HG03159 (cell line): ENCODE measurements around the gene LRPPRC.

Experiments used
- ATAC-seq: cut with Tn5 transposase; IDR thresholded peaks from one replicate; pipeline ENCODE4 v1.9.1; 2021; ENCODE audit warnings: mild to moderate bottlenecking, moderate library complexity; ENCODE audit not compliant: unreplicated experiment

The LRPPRC gene

DNA sequence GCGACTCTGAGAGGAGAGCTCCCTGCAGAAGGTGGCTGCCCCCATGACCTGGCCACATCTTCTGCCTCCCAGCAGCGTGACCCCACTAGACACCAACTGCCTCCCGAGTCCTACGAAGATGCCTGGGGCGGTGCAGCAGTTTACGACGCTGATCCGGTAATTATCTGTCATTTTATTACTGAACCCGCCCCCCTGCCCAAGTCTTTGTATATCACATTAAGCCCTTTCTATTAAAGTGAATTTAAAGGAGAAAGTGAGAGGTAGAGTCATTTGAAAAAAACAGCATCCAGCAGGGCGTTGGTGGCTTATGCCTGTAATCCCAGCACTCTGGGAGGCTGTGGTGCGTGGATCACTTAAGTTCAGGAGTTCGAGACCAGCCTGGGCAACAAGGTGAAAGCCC, 123.6 kb downstream of the LRPPRC start:
- no peak for ATAC-seq

DNA sequence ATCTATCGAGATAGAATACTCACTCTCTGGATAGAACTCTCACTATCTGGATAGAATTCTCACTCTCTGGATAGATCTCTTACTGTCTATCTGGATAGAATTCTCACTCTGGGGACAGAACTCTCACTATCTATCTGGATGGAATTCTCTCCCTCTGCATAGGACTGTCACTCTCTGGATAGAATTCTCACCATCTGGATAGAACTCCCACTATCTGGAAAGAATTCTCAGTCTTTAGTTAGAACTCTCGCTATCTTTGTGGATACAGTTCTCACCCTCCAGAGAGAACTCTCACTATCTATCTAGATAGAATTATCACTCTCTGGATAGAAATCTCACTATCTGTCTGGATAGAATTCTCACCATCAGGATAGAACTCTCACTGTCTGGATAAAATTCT, 140.5 kb downstream of the LRPPRC start:
- no peak for ATAC-seq

DNA sequence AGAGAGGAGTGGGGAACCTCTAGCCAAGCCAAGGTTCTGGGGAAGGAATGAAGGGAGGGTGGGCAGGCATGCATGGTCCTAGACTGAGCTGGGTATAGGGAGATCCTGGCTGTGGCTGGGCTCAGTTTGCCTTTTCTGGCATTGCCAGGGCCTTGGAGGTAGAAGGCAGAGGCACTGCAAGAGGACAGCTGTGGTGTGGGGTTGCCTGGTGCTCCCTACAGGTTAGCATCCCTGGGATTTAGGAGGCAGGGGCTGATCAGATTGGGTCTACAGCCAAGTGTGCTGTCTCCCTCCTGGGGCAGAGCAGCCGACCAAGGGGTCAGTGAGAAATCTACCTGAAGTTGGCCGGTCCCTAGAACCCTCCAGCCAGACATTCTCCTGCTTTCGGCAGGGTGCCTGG, 141.1 kb downstream of the LRPPRC start:
- ATAC-seq: no peak

DNA sequence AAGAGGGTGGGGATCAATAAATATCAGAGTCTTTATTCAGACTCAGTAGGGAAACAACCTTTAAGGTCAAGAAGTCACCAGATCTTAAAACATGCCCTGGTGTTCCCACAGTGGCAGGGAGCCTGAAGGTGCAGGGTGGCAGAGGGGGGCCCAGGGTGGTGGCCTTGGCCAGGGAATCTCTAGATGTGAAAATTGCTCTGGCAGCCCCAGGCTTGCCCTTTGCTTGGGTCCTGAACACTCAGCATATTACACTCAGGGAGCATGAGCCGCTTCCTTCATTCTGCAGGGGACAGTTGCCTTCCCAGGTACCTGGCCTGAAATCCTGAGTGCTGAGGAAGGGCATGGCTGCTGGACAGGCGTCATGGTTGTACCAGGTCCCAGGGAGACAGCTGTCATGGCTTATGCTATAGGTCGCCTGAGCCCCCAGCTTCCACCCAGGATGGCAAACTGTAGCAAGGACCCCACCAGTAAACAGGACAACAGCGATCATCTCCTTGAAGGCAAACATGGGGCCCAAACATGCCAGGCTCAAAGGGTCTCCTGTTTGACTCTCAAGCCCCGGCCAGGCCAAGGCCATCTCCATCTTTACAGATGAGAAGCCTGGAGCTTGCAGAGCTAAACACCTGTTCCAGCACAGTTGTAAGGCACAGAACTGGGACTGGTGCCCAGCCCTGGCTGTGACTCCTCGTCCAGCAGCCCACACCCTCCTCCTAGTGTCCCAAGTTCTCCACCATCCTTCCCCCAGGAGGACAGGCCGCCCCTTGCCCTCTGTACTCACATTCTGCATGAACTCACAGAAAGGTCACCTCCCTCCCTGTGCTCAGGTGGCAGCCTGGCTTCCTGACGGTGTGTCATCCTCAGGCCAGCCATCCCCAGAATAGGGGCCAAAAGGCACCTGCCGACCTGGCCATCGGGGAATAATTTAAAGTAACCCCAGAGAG, 142.4 kb downstream of the LRPPRC start:
- ATAC-seq: no peak

DNA sequence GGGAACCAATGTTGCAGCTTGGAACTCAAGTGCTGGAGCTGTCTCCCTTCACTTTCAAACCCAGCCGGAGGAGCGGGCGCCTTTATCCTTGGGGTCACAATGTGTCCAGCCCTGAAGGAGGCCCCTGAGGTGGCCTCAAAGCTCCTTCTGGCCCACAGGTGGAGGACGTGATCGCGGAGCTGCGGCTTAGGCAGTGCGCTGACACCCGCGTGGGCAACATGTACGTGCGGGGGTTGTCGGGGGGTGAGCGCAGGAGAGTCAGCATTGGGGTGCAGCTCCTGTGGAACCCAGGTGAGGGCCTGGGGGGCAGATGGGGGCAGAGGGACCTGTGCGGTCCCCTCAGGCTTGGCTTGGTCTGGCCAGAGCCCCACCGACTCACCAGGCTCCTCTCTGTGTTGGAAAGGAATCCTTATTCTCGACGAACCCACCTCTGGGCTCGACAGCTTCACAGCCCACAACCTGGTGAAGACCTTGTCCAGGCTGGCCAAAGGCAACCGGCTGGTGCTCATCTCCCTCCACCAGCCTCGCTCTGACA, 143.5 kb downstream of the LRPPRC start:
- ATAC-seq: no peak

DNA sequence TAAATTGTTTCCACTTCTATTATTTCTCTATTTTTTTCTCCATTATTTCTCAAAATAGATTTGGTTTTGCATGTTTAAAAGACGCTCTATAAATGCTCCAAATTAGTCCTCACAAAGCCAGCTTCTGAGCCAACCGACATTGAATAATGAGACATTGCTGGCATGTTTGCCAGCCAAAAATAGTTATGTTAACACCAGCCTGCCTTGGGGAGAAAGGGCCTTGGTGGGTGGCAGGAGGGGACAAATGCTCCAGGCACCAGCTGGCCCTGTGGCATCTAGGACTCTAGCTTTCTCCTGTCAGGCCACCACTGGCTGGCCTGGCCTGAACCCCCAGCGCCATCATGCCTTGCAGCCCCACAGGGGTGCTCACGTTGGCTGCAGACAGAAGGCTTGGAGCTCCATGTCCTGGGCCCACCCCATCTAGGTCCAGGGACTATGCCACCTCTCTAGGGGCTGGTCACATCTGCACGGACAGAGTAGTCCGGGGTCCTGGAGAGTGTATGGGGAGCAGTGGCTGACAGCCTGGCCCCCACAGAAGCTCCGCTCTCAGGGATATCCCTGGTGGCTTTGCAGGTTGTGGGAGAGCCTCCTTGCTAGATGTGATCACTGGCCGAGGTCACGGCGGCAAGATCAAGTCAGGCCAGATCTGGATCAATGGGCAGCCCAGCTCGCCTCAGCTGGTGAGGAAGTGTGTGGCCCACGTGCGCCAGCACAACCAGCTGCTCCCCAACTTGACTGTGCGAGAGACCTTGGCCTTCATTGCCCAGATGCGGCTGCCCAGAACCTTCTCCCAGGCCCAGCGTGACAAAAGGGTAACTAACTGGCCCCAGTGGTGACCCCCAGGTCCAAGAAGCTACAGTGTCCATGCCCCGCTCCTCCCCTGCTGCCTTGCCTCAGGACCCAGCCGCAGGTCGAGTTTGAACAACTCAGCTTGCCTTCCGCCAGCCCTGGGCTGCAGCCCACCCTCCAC, 144.5 kb downstream of the LRPPRC start:
- ATAC-seq: no peak

DNA sequence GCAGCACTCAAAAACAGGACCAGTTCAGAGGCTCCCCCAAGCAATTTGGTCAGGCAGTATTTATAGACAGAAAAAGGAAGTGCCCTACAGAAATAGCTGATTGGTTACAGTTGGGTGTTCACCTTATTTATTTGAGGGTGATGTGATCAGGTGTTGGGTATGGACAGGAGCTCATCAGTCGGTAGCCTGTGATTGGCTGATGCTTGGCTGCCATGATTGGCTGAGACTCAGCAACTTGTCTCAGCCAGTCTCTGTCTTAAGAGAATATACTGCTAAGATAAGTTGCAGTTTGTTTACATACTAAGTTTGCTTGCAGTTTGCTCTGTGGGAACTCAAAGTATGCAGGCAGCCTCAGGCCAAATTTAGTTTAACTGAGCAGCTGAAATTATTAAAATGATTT, 147.6 kb downstream of the LRPPRC start:
- ATAC-seq: no peak

DNA sequence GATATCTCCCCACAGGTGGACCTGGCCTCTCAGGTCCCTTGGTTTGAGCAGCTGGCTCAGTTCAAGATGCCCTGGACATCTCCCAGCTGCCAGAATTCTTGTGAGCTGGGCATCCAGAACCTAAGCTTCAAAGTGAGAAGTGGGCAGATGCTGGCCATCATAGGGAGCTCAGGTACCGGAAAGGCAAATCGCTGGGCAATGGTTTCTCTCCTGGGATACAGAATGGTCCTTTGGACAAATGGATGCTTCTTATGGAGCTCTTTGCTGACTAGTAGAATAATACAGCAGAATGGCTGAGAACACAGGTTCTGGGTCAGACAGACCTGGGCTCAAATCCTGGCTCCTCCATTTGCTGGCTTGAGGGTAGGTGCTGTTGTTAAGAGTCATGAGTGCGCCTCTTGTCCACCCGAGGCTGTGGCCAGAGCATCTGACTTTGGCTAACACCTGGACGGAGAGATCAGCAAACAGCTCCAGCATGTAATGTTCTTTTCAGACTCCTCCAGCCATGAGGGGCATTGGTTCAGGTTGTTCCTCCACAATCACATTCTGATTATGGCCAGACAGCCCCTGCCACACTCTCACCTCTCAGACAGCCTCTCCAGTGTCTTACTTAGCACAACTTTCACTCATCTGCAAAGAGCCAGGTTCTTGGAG, 149.5 kb downstream of the LRPPRC start:
- ATAC-seq: no peak

DNA sequence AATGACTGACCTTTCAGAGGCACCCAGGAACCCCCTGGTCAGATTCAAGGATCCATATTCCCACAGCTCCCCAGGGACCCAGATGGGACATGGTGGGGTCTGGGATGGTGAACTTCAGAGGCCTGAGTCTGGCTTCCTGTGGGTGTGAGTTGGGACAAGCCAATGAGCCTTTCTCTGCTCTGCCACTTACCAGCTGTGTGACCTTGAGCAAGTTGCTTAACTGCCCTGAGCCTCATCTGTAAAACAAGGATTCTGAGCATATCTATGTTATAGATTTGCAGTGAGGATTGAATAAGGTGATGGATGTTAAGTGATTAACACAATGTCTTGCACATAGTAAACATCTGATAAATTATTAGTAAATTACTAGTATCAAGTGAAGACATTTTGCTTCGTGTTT, 150.6 kb downstream of the LRPPRC start:
- ATAC-seq: no peak

DNA sequence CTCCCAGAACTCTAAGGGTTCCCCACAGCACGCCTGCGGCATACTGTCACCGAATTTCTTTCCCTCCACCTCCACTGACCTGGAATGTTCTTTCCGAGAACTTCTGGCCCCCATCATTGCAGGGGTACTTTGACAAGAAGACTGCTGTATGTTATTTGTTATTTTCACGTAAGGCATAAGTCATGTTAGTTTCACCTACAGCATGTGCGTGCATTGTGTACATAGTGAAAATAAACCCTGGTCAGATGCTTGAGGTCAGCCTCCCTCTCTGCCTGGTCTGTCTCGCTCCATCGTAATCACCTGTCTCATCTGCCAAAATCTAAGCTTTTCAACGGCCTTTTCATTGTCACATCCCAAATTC, 152.9 kb downstream of the LRPPRC start:
- no peak for ATAC-seq

DNA sequence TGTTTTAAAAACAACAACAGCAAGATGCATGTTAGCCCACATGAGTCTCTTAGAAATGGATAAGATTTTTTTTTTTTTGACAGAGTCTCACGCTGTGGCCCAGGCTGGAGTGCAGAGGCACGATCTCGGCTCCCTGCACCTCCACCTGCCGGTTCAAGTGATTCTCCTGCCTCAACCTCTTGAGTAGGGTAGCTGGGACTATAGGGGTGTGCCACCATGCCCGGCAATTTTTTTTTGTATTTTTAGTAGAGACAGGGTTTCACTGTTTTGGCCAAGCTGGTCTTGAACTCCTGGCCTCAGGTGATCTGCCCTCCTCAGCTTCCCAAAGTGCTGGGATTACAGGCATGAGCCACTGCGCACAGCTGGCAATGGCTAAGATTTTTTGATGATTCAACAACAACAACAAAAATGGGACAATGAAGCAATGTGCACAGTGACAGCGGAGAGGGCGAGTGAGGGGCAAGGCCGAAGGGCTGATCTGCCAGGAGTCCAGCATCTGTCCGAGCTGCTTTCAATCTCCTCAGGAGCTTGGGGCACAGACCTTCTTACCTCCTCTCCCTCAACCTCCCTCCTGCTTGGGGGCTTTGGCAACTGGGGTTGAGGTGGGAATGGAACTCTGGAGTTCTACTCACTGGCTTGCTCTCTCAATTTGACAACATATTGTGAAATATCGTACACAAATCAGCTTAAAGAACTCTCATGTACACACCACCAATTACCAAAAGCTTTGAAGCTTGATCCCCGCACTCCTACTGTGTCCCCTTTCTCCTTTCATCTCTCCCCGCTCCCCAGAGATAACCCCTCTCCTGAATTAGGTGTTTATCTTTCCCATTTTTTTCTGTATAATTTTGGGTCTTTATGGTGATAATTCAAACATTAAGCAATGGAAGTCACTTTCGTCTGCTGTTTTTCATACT, 153.6 kb downstream of the LRPPRC start:
- no peak for ATAC-seq

DNA sequence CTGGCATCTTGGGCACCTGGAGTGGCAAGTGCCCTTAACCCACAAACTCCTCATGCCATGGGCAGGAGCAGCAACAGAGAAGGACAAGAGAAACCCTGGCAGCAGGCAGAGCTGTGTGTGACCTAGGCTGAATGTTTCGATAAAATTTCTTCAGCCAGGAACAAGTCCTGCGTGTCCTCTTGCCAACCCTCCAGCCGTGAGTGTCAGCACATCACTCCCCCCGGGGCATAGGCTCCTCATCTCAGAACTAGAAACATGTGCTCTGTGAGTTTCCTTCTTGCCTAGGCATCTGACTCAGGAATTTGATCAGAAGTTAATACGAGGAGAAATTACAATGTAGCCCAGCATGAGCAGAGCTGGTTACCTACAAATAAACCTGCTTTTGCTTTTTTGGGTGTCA, 154.8 kb downstream of the LRPPRC start:
- no peak for ATAC-seq

DNA sequence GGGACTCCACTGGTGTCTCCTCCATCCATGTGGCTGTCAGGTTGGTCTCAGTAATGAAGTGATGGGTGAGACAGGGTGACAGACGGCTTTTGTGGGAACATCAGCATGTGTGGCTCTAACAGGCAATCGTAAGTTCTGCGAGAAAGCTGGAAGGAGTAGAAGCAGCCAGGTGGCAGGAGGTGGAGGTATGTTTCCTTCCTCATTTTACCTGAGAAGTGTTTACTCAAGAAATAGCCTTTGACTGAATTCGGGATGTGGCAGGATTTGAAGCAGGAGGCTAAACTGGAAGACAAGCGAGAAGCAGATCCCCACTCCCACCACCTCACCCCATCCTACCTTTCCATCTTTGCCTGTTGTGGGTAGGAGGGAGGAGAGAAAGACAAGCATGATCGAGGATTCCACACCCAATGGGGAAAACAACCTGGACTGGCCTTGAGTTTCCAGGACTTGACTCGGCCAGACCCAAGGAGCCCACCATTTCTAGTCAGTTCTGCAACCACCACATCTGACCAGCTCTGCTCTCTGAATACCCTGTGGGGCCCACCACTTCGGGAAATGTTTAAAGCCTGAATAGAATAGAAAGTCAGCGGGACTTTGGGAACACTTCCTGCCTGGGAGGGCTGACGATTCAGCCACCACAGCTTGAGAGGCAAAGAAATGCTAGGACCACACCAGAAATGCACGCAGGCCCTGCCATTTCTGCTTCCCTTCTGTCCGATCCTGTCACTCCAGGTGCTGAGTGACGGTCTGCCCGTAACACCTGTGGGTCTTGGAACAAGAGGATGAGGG, 155.8 kb downstream of the LRPPRC start:
- ATAC-seq: no peak

DNA sequence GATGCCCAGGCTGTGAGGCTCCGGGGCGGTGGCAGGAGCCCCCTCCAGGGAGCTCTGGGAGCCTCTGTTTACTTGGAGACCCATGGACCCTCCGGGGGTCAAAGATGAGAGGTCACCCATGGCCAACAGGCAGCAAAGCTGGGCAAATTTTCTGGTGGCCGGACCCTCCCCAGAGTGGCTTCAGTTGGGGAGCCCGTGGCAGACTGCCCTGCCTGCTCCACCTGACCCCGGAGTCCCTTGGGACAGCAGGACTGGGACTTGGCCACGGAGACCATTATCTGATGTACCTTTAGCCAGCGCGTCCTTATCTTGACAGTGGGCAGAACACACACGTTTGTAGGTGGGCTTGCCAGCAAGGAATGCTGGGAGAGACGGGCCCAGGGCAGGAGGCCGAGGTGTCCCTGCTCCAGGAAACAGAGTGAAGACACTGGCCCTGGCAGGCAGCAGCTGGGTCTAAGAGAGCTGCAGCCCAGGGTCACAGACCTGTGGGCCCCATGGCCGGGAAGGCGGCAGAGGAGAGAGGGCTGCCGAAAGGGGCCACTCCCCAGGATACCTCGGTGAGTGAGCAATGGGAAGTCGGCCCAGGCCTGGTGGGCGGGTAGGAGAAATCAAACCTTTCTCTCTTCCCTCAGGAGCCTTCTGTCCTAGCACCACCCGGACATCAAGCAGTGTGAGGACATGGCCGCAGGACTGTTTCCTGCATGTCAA, 157.1 kb downstream of the LRPPRC start, which contains the start of the genes ABCG5 and ABCG8:
Gene ABCG5, minus strand, starts transcription at position 280 of the 708 bp plus-strand sequence. Its CDS starts 160 bp downstream, at position 120.
Gene ABCG8, plus strand, starts transcription at position 412 of the 708 bp plus-strand sequence. Its CDS starts 83 bp downstream, at position 495.
- ATAC-seq: no peak

DNA sequence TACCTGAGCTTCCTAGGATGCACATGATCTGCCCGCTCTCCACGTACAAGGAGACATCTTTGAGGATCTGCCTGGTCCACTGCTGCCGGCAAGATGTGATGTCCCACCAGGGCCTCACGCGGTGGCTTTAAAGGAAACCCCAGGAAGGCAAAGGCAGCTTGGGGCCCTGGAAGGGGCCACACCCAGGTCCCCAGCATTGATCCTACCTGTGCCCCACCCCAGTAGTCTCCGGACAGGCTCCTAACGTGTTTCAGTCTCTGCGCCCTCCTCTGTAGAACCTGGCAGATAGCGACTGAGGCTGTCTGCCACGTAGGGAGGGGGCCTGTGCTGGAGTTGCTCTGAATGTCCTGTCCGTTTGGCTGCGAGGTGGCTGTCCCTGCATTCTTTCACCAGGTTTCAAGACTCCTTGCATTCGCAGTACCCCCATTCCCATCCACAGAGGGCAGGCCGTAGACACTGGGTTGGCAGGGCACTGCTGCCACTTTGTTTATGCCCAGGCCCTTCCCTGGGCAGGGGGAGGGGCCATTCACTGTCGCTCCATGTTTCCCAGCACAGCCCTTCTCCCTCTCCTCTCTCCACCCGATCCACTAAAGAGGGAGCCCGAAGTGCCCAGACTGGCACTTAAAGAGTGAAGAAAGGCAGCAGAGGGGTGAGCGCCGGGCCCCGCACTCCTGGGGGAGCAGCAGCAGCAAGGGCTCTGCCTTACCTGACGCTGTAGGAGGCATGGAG, 157.8 kb downstream of the LRPPRC start:
- no peak for ATAC-seq

DNA sequence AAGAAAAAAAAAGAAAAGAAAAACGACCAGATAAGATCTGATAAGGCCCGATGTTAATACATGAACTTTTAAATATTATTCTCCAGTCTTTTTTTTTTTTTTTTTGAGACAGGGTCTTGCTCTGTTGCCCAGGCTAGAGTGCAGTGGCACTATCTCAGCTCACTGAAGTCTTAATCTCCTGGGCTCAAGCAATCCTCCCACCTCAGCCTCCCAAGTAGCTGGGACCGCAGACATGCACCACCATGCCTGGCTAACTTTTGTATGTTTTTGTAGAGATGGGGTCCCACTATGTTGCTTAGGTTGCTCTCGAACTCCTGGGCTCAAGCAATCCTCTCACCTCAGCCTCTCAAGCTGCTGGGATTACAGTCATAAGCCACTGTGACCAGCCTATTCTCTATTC, 158.8 kb downstream of the LRPPRC start:
- ATAC-seq: no peak
